Calu3 (cell line): ENCODE measurements around the gene SRXN1. TPM values are rescaled to one million over a fixed set of nuclear protein-coding genes. Genes with fewer than 3 reads are reported as not detected.

ENCODE experiments used
- Bru-seq: library from RNA; stranded (reverse); fragments of 400-500 nt; gene quantifications from one replicate; lab custom pipeline; 2021; lab: Mats Ljungman, UMichigan
- BruChase-seq, 2 experiments: library from RNA; stranded (reverse); fragments of 400-500 nt; gene quantifications; one replicate each; lab custom pipeline; 2021; lab: Mats Ljungman, UMichigan
- BruUV-seq: library from RNA; stranded (reverse); fragments of 400-500 nt; replicated peaks from 2 replicates; lab custom pipeline; 2021; lab: Mats Ljungman, UMichigan
- CTCF ChIA-PET: fragments of 300-600 bp; sonication (Branson Sonifier 250); formaldehyde crosslinking; loops from one replicate; lab custom pipeline; 2022; ENCODE audit warnings: antibody characterized with exemption; lab: Charles Lee
- DNase-seq: peaks from one replicate; pipeline ENCODE4 v3.0.0; 2022
- H3K27ac Mint-ChIP-seq: one replicate; pipeline ENCODE4 v1.8.0; 2022; ENCODE audit warnings: mixed read lengths; ENCODE audit not compliant: unreplicated experiment
- H3K27me3 Mint-ChIP-seq: one replicate; pipeline ENCODE4 v1.8.0; 2022; ENCODE audit warnings: mixed read lengths; ENCODE audit not compliant: unreplicated experiment
- H3K36me3 Mint-ChIP-seq: one replicate; pipeline ENCODE4 v1.8.0; 2022; ENCODE audit warnings: mild to moderate bottlenecking, moderate library complexity, mixed read lengths; ENCODE audit not compliant: insufficient read depth, unreplicated experiment
- H3K4me1 Mint-ChIP-seq: one replicate; pipeline ENCODE4 v1.8.0; 2022; ENCODE audit warnings: mild to moderate bottlenecking, low read depth, mixed read lengths; ENCODE audit not compliant: unreplicated experiment
- H3K4me3 Mint-ChIP-seq: one replicate; pipeline ENCODE4 v1.8.0; 2022; ENCODE audit warnings: mild to moderate bottlenecking, low read depth, moderate library complexity, mixed read lengths; ENCODE audit not compliant: unreplicated experiment
- H3K9me3 Mint-ChIP-seq: one replicate; pipeline ENCODE4 v1.8.0; 2022; ENCODE audit warnings: low read depth, mixed read lengths; ENCODE audit not compliant: unreplicated experiment
- intact Hi-C: fragments of 100-400 bp; cut with micrococcal nuclease; formaldehyde crosslinking; loops from one replicate; pipeline ENCODE4 v1.10.0; 2022; ENCODE audit not compliant: unreplicated experiment
- long read RNA-seq: library from polyadenylated mRNA; stranded (forward); transcript quantifications from one replicate; pipeline ENCODE4 v2.0.0, GENCODE V29; 2022
- total RNA-seq: library from RNA; stranded (reverse); gene quantifications from 2 replicates; pipeline ENCODE4 v1.2.3, GENCODE V29; 2022
- TF ChIP-seq, protein P1 (sequence below): fragments of 200-600 bp; IDR thresholded peaks from one replicate; pipeline ENCODE4 v1.8.0; 2022; ENCODE audit warnings: antibody characterized with exemption; ENCODE audit not compliant: unreplicated experiment

Gene SRXN1
- total RNA-seq, result 17.4 and 18.1 TPM in 2 replicates
- percentile 11 among the genes with signal in this experiment for Bru-seq, nascent RNA
- BruChase-seq, experiment 1, labeled RNA remaining after a 6-hour chase, result percentile 42 among the genes with signal in this experiment
- BruChase-seq, experiment 2, labeled RNA remaining after a 2-hour chase, result percentile 55 among the genes with signal in this experiment
- long read RNA-seq, transcript SRXN1-201 (2 exons, 2,698 nt), result major isoform, 74 of 75 reads
- long read RNA-seq, partial matches to known transcripts, result 0 of 75 reads
- long read RNA-seq, other reads (novel, unspliced or antisense), result 1 of 75 reads

DNA sequence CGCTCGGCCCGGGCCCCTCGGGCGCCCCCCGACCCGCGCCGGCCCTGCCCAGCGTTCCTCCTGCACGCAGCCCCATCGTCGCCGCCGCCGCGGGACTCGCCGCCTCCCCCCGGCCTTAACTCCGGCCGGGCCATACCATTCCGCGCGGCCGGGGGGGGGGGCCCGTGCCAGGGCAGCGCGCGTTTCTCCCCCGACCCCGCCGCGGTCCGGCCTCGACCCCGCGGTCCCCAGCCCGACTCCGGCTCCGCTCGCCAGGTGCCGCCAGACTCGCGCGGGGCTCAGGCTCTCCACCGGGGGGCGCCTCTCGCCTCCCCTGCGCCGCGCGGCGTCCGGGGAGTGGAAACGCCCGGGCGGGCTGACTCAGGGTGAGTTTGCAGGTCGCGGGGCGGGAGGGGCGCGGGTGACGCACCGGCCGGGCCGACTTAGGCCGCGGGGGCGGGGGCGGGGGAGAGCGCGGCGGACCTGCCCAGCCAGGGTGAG lies at the start of gene SRXN1:
SRXN1 (minus strand) TSS at position 91 of the 480 bp plus-strand sequence; CDS start at position 76, 15 bp downstream.
- DNase-seq, result peak; percentile 91
- BruUV-seq, result no TSS peak
- intact Hi-C loops, result loop anchor here (5.0 kb wide), 1 partner anchor 84 kb away; no protein-coding TSS in a partner anchor
- Mint-ChIP-seq H3K27me3 (peaks cover 13% of the 10 kb centered on the region), H3K36me3 (peaks cover 29% of the 10 kb centered on the region), H3K4me3 (peak within 1 kb of the TSS; percentile 83), H3K4me1 (peaks cover 17% of the 10 kb centered on the region), H3K9me3 (no peaks in the 10 kb centered on the region), H3K27ac (peak within 1 kb of the TSS; percentile 19)
- TF ChIP-seq, protein P1, sequence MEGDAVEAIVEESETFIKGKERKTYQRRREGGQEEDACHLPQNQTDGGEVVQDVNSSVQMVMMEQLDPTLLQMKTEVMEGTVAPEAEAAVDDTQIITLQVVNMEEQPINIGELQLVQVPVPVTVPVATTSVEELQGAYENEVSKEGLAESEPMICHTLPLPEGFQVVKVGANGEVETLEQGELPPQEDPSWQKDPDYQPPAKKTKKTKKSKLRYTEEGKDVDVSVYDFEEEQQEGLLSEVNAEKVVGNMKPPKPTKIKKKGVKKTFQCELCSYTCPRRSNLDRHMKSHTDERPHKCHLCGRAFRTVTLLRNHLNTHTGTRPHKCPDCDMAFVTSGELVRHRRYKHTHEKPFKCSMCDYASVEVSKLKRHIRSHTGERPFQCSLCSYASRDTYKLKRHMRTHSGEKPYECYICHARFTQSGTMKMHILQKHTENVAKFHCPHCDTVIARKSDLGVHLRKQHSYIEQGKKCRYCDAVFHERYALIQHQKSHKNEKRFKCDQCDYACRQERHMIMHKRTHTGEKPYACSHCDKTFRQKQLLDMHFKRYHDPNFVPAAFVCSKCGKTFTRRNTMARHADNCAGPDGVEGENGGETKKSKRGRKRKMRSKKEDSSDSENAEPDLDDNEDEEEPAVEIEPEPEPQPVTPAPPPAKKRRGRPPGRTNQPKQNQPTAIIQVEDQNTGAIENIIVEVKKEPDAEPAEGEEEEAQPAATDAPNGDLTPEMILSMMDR, result peak; percentile 69
- CTCF ChIA-PET, result no interaction called here

DNA sequence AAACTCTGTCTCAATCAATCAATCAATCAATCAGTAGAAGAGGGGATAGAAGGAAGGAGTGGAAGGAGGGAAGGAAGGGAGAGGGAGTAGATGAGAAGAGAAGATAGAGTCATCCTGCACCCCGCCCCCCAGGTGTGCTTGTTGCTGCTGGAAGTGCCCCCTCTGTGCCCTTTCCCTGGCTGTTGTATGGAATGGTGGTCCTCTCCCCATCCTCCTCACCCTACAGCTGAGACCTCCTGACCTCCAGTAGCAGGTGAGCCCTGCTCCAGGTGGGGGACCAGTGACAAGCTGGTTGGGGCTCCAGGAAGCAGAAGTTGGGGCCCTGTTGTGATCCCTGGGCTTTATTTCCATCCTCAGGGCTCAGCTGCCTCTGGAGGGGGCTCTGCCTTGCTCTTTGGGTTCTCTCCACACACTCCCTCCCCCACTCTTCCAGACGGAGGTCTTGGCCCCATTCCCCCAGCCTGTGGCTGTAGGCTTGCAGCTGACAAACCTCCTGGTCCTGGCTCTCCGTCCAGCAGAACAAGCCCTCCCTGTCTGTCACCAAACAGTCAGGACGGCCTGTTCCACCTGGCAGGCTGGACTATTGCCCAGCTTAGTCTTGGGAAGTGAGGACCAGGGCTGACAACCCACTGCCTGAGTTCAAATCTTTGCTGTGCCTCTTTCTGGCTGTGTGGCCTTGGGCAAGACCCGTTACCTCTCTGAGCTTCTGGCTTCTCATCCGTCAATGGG lies 48.6 kb upstream of the SRXN1 start:
- Mint-ChIP-seq H3K9me3 (no peaks in the 10 kb centered on the region), H3K4me1 (no peaks in the 10 kb centered on the region), H3K27ac (no peak overlapping the region), H3K27me3 (no peaks in the 10 kb centered on the region), H3K36me3 (no peaks in the 10 kb centered on the region), H3K4me3 (no peak overlapping the region)
- intact Hi-C loops, result no loop called here
- no peak for DNase-seq
- CTCF ChIA-PET, result no interaction called here
- BruUV-seq, result no TSS peak
- TF ChIP-seq, protein P1, result no peak

DNA sequence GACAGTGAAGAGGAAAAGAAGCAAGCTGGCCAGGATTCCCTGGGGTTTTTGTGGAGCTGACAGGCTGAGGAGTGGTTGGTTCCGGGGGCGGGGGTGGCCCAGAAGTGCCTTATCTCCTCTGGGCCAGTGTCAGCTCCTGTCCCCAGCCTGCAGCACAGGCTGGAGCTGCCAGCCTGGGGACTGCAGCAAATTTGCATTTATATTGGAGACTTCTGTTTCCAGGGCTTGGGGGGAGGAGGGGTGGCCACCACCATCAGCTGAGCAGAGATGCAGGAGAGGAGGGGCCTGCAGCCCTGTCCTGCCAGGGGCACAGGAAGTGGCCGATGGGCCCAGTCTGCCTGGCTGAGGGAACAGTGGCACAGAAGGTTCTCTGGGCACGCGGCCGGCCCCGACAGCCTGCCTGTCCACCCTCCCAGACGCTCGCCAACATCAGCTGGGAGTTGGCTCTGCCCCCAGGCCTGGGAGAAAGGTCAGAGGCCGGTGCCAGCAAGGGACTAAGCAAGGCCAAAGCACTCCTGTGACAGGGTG lies 46.9 kb upstream of the SRXN1 start:
- Mint-ChIP-seq H3K9me3 (no peaks in the 10 kb centered on the region), H3K27ac (no peak overlapping the region), H3K4me1 (peaks cover 11% of the 10 kb centered on the region), H3K27me3 (no peaks in the 10 kb centered on the region), H3K4me3 (no peak overlapping the region), H3K36me3 (peaks cover 4% of the 10 kb centered on the region)
- CTCF ChIA-PET, result interaction anchor here (0.6 to 0.8 kb wide), 2 partner anchors 33 kb away, joined by 3 read pairs; no protein-coding TSS in a partner anchor
- no TSS peak for BruUV-seq
- intact Hi-C loops, result no loop called here
- no peak for DNase-seq
- TF ChIP-seq, protein P1, result no peak

DNA sequence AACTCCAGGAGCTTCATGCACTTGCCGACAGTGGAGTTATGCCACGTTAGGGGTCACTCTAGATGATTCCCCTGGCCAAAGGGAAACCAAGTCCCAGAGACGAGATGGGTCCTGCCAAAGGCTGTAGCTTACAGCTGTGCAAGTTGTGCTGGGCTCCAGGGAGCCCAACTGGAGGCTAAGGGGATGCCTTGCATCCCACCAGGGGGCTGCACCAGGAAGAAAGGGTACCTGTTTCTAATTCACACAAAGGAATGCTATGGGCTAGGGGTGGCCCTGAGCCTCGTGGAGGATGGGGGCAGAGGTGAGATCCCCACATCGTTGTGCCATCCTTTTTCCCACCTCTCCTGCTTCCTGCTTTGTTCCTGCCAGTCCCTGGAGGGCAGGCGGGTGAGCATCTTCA lies 46.3 kb upstream of the SRXN1 start:
- no peak overlapping the region for H3K4me3 Mint-ChIP-seq
- no TSS peak for BruUV-seq
- H3K36me3 Mint-ChIP-seq, result peaks cover 6% of the 10 kb centered on the region
- DNase-seq, result no peak
- CTCF ChIA-PET, result interaction anchor here (0.8 kb wide), 1 partner anchor 32 kb away, joined by 3 read pairs; no protein-coding TSS in a partner anchor
- intact Hi-C loops, result no loop called here
- H3K9me3 Mint-ChIP-seq, result no peaks in the 10 kb centered on the region
- TF ChIP-seq, protein P1, result no peak
- H3K27ac Mint-ChIP-seq, result no peak overlapping the region
- H3K27me3 Mint-ChIP-seq, result no peaks in the 10 kb centered on the region
- peaks cover 16% of the 10 kb centered on the region for H3K4me1 Mint-ChIP-seq
